ENCODE measurements around the gene CELA3A. TPM values are rescaled to one million over a fixed set of nuclear protein-coding genes. Genes with fewer than 3 reads are reported as not detected.

The CELA3A gene
- total RNA-seq, 1 donor from 2014 or later = not detected

DNA sequence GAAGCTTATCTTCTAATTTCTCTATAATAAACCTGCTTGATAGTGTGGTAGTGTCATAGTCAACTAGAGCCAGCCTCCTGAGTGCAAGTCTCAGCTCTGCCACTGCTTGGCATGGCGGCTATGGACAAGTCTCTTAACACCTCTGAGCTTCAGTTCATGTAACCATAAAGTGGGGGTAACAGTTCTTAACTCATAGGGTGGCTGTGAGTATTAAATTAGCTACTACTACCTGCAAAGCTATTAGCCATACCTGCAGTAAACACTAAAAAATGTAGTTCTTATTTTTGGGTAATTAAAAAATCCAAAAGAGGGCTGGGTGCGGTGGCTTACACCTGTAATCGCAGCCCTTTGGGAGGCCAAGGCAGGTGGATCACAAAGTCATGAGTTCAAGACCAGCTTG lies 48.9 kb downstream of the CELA3A start:
- DNase-seq = no peak

DNA sequence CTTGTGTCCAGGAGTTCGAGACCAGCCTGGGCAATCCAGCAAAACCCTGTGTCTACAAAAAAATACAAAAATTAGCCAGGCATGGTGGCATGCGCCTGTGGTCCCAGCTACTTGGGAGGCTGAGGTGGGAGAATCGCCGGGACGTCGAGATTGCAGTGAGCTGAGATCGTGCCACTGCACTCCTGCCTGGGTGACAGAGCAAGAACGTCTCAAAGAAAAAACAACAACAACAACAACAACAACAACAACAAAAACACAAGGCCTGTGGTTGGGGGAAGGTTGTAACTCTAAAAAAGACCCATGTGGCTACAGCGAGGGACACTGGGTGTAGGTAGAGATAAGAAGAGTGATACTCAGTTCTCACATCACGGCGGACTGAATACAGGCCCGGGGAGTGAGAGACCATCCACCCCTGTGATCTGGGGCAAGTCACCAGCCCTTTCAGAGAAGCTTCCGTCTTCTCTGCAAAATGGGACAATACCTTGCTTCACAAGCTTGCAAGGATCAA lies 50.2 kb downstream of the CELA3A start:
- DNase-seq = no peak

DNA sequence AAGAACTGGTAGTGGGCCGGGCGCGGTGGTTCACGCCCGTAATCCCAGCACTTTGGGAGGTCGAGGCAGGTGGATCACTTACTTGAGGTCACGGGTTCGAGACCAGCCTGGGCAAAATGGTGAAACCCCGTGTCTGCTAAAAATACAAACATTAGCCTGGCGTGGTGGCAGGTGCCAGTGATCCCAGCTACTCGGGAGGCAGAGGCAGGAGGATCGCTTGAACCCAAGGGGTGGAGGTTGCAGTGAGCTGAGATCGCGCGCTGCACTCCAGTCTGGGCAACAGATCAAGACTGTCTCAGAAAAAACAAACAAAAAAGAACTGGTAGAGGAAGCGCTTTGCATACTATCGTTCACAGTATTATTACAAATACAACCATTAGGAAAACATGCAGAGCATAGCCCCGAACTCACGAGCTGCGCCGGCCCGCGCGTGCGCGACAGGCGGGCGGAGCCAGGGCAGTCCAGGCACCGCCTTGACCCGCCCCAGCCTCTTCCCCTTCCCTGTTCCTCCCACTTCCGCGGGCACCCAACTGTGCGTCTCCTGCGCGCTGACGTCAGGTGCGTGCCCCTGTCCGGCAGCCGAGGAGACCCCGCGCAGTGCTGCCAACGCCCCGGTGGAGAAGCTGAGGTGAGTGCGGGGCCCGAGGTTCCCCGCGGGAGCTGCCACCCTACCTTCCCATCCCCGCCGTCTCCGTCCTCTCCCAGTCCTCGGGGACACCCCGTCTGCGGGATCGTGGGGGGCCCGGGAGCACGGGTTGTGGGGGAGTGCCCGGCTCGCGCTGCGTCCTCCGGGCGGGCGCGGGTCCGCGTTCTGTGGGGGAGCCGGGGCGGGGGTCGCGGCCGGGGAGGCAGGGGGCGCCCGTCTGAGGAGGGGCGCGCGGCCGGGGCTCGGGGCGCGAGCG lies 50.9 kb downstream of the CELA3A start, which contains the start of gene CDC42:
Gene CDC42 (plus strand): TSS at position 595 of the 902 bp plus-strand sequence. CDS start 25,770 bp downstream, outside the sequence.
- DNase-seq = peak; percentile 93

DNA sequence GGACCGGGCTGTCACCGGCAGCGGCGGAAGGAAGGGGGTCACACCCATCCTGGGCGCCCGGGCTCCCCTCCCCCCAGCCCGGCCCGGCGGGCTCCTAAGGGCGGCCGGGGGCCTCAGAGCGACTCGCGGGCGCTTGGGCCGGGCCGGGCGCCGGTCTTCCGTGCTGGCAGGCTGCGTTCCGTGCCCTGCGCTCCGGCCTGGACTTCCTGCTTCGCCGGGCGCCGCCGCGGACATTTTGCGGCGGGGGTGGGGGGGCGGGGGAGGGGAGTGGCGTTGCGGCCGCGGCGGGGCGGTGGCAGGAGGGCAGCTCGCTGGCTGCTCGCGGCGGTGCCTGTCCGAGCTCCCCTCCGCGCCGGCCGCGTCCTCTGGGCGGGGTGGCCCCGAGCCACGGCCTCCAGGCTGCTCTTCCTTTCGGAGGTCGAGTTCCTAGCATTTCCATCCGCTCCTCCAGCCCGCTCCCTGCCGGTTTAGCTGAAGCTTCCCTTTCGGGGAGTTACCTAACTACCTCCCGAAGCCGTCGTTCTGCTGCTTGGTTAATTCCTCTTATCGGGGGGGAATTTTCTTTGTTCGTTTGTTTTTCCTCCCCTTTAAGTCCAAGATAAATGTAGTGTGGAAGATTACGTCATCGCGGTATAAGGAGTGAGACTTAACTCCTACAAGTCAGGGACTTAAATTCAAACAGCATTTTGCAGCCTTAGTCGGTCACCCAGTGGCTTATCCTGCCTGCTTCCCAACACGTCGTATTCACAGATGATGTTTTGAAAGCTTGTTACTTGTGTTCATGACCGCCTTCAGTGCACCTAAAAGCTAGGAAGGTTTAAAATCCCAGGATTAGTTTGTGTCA lies 51.8 kb downstream of the CELA3A start:
- DNase-seq = peak; percentile 36

DNA sequence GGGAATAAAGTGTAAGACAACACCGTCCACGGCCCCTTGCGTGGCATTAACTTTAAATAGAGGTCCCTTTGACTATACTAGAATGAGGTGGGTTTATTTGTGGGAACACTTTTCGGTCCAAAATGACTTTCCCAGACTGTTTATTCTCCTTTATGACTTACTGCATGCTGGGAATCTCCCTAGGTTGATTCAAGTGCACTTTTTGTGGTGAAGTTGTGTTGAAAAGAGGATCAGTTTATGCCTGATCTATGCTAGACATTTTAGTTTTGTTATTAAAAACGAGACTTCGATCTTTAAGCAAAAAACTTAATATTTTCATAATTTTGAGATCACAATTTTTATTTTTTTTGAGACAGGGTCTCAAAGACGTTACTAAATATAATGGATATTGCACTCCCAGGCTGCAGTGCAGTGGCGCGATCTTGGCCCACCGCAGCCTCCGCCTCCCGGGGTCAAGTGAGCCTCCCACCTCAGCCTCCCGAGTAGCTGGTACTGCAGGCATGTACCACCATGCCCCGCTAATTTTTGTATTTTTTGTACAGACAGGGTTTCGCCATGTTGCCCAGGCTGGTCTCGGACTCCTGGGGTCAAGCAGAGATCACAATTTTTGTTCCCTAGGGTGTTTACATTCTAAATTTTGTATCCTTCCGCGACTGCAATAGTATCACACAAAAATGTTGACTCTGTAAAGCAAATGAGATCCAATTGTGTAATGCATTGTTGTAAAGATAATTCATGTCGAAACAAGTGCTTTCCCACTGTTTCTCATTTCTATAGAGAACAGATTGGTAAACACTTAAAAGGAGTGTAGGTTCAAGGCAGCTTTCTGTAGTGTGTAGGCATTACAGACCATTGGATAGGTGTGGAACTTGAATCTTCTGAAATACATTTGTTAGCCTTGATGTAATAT lies 52.7 kb downstream of the CELA3A start:
- DNase-seq = no peak

DNA sequence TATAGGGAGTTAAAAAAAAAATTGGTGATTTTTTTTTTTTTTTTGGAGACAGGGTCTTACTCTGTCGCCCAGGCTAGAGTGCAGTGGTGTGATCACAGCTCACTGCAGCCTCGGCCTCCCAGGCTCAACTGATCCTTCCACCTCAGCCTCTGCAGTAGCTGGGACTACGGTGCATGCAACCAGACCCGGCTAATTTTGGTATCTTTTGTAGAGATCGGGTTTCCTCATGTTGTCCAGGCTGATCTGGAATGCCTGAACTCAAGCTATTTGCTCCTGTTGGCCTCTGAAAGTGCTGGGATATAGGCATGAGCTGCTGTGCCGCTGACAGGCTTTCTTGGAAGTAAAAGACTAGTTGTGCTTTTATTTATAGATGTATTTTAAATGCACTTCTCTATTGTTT lies 54.0 kb downstream of the CELA3A start:
- DNase-seq = no peak

DNA sequence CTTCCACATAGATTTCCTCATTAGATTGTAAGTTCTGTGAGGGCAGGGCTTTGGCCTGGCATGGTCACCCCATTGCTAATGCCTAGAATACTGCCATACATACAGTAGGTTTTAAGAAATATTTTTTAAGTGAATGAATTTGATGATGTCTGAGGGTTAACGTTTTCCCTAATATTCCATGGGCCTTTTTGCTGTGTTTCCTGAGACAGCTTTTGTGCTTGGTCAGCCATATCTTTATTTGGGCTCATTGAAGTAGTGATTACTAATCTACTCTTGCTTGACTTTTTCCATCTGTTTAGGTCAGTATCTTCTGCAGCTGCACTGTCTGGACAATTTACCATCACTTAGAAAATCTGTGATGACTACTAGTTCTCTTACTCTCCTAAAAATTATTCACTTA lies 54.6 kb downstream of the CELA3A start:
- no peak for DNase-seq

DNA sequence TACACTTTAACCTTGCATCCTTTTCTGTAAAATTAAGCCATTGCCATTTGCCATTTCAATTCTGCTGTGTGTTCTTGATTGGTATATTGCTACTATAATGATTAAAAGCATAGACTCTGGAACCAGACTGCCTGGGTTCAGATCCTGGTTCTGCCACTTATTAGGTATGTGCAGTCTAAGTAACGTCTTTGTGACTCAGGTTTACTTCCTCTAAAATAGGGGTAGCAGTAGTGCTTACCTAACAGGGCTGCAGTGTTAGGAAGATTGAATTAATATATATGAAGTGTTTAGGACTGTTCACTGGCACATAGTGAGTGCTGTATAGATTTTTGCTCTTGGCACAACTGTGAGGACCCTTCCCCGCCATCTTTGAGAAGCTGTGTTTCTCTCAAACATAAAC lies 55.5 kb downstream of the CELA3A start:
- DNase-seq = no peak

DNA sequence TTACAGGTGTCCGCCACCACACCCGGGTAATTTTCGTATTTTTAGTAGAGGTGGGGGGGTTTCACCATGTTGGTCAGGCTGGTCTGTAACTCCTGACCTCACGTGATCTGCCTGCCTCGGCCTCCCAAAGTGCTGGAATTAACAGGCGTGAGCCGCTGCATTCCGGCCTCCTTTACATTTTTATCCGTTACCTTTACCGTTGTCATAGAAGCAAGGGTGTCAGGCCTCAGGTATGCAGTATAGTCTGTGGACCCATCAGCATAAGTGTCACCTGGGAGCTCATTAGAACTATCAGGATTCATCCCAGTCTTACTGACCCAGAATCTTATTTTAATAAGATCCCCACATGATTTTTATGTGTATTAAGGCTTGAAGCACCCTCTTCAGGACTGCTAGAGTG lies 56.4 kb downstream of the CELA3A start:
- no peak for DNase-seq

Small RNA genes lying within 50 kb of the gene (small RNA-seq; reads per million reads assigned to genes)
- gene RN7SL186P (not detected), gene RN7SL386P (not detected), gene RNU6-1022P (not detected), gene RNU6-776P (not detected)

Other genes with a start within 250 kb of the CELA3A start
- gene USP48, start 218.5 kb upstream of the CELA3A start, total RNA-seq = 85.8 TPM
- gene LDLRAD2, start 189.4 kb upstream of the CELA3A start, total RNA-seq = not detected
- 3.7 TPM for gene HSPG2, start 64.3 kb upstream of the CELA3A start, total RNA-seq
- not detected for gene CELA3B, start 24.6 kb upstream of the CELA3A start, total RNA-seq
- gene CDC42, start 51.1 kb downstream of the CELA3A start, total RNA-seq = 765 TPM
- gene WNT4, start 141.4 kb downstream of the CELA3A start, total RNA-seq = 5.6 TPM

Data from occipital lobe (tissue), 3 donors.